SU-DHL-6 (cell line): ENCODE data around the gene MYRF.

ENCODE experiments used
- H2AFZ ChIP-seq: fragments of 200-600 bp; sonication (generic); 2 replicates; pipeline ENCODE4 v1.6.1; 2014; ENCODE audit warnings: low read depth, mild to moderate bottlenecking, moderate library complexity, mixed read lengths, antibody characterized with exemption, low read length; ENCODE audit not compliant: severe bottlenecking
- H3F3A ChIP-seq: fragments of 200-600 bp; shearing (Covaris generic); 2 replicates; pipeline ENCODE4 v1.6.0; 2016; ENCODE audit warnings: antibody characterized with exemption, mild to moderate bottlenecking; ENCODE audit not compliant: insufficient read depth
- H3K27ac ChIP-seq: fragments of 200-600 bp; sonication (generic); 2 replicates; pipeline ENCODE4 v1.5.1; 2016; ENCODE audit warnings: low read depth, mild to moderate bottlenecking, low read length, moderate library complexity, mixed read lengths
- H3K27me3 ChIP-seq: fragments of 200-600 bp; sonication (generic), shearing (Covaris generic); 2 replicates; pipeline ENCODE4 v1.6.0; 2014; ENCODE audit warnings: mild to moderate bottlenecking, low read length
- H3K36me3 ChIP-seq: fragments of 200-600 bp; sonication (generic); 2 replicates; pipeline ENCODE4 v1.6.1; 2014; ENCODE audit warnings: mild to moderate bottlenecking, low read length, mixed read lengths
- H3K4me2 ChIP-seq: fragments of 300-600, 200-600 bp; shearing (Covaris generic), sonication (generic); 2 replicates; pipeline ENCODE4 v1.6.0; 2014; ENCODE audit warnings: low read length, low read depth, mild to moderate bottlenecking; ENCODE audit not compliant: poor library complexity, severe bottlenecking
- H3K4me3 ChIP-seq: fragments of 200-600 bp; sonication (generic); 2 replicates; pipeline ENCODE4 v1.5.1; 2014; ENCODE audit warnings: antibody characterized with exemption, low read length, mild to moderate bottlenecking, mixed read lengths; ENCODE audit not compliant: insufficient read depth, poor library complexity, severe bottlenecking
- H3K79me2 ChIP-seq: fragments of 200-600 bp; sonication (generic); 2 replicates; pipeline ENCODE4 v1.6.1; 2014; ENCODE audit warnings: mild to moderate bottlenecking, low read length, moderate library complexity; ENCODE audit not compliant: insufficient read depth
- H3K9ac ChIP-seq: fragments of 200-600 bp; sonication (generic); 2 replicates; pipeline ENCODE4 v1.7.0; 2014; ENCODE audit warnings: mild to moderate bottlenecking, low read length
- H3K9me2 ChIP-seq: fragments of 200-600 bp; sonication (generic); replicated peaks from 2 replicates; pipeline ENCODE4 v1.6.1; 2014; ENCODE audit warnings: low read length; ENCODE audit not compliant: insufficient read depth
- H3K9me3 ChIP-seq: fragments of 200-600 bp; sonication (generic); 2 replicates; pipeline ENCODE4 v1.6.1; 2014; ENCODE audit warnings: low read length, mixed read lengths; ENCODE audit not compliant: insufficient read depth
- H4K20me1 ChIP-seq: fragments of 200-600 bp; sonication (generic); 2 replicates; pipeline ENCODE4 v1.6.1; 2014; ENCODE audit warnings: low read depth, mild to moderate bottlenecking, antibody characterized with exemption, low read length, moderate library complexity, mixed read lengths
- CTCF ChIP-seq: fragments of 200-600 bp; sonication (generic); IDR thresholded peaks from one replicate; pipeline ENCODE4 v1.5.1; 2017; ENCODE audit warnings: antibody characterized with exemption, mild to moderate bottlenecking, low read length, moderate library complexity; ENCODE audit not compliant: insufficient read depth, poor library complexity, severe bottlenecking
- EZH2phosphoT487 ChIP-seq: fragments of 200-600 bp; sonication (generic), shearing (Covaris generic); conservative IDR thresholded peaks from 2 replicates; pipeline ENCODE4 v1.6.1; 2018; ENCODE audit warnings: mild to moderate bottlenecking, antibody characterized with exemption, low read length, moderate library complexity, mixed read lengths

MYRF gene

GRCh38 chr11:61706452-61707400 is 45.7 kb upstream of the MYRF start:
- Histone ChIP-seq H3K27me3 (no peaks in the 10 kb centered on the region), H3K9me2 (no peaks in the 10 kb centered on the region), H3K27ac (no peak overlapping the region), H3K4me3 (no peak overlapping the region), H3K9me3 (no peaks in the 10 kb centered on the region), H4K20me1 (no peaks in the 10 kb centered on the region), H3K36me3 (no peaks in the 10 kb centered on the region), H3K79me2 (no peaks in the 10 kb centered on the region), H3K9ac (no peak overlapping the region), H2AFZ (no peak overlapping the region), H3K4me2 (no peak overlapping the region), H3F3A (no peaks in the 10 kb centered on the region)
- TF ChIP-seq CTCF = no peak
- TF ChIP-seq EZH2phosphoT487 = no peak

GRCh38 chr11:61707574-61707973 is 44.9 kb upstream of the MYRF start:
- no peaks in the 10 kb centered on the region for H4K20me1 ChIP-seq
- no peak overlapping the region for H3K4me2 ChIP-seq
- H3K9ac ChIP-seq = no peak overlapping the region
- no peaks in the 10 kb centered on the region for H3F3A ChIP-seq
- no peak overlapping the region for H2AFZ ChIP-seq
- H3K27me3 ChIP-seq = no peaks in the 10 kb centered on the region
- no peaks in the 10 kb centered on the region for H3K36me3 ChIP-seq
- H3K79me2 ChIP-seq = no peaks in the 10 kb centered on the region
- no peaks in the 10 kb centered on the region for H3K9me3 ChIP-seq
- no peak overlapping the region for H3K4me3 ChIP-seq
- TF ChIP-seq CTCF (no peak), EZH2phosphoT487 (no peak)
- no peaks in the 10 kb centered on the region for H3K9me2 ChIP-seq
- no peak overlapping the region for H3K27ac ChIP-seq

GRCh38 chr11:61709110-61709509 is 43.3 kb upstream of the MYRF start:
- Histone ChIP-seq H3K9me2 (no peaks in the 10 kb centered on the region), H3K27ac (no peak overlapping the region), H3K36me3 (no peaks in the 10 kb centered on the region), H3F3A (no peaks in the 10 kb centered on the region), H3K79me2 (no peaks in the 10 kb centered on the region), H4K20me1 (no peaks in the 10 kb centered on the region), H3K27me3 (no peaks in the 10 kb centered on the region), H3K9ac (no peak overlapping the region), H3K4me2 (no peak overlapping the region), H3K4me3 (no peak overlapping the region), H3K9me3 (no peaks in the 10 kb centered on the region), H2AFZ (no peak overlapping the region)
- TF ChIP-seq EZH2phosphoT487 (no peak), CTCF (no peak)
